ENCODE measurements around the gene VLDLR. TPM values are rescaled to one million over a fixed set of nuclear protein-coding genes. Genes with fewer than 3 reads are reported as not detected.

Gene VLDLR
- total and polyA plus RNA-seq, 2 of the 13 experiments (the other 11 are each of a cell fraction or from before 2014, with no cell fraction given), result 3.4 to 10.5 TPM

DNA sequence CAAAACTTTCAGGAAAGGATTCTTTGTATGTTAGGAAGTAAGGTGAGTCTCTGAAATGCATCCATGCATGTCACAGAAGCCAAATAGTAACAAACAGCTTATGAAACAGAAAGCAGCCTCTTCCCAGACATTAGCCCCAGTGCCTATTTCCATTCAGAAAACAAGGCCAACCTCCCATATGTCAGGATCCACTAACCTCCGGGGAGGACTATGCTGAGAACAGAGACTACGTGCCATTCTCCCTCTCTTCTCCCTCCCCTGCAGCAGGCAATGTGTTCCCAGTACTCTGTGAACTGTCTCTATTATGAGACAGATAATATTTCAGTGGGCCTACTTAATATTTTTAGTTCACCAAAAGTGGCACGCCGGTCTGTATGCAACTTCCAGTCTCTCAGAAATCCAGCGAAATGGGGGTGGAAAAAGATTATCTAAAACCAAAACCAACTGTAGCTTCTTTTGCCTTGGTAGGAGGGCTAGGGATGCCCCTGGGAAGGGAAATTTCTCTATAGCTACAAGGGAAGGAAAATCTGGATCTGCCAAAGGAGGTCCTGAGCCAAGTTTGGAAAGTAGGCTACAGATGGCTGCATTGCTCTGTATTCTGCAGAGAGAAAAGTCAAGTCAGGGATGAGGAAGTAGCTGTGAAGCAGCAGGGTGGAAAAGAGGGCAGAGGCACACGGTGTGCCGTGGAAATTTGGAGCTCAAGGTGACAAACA lies 42.0 kb downstream of the VLDLR start:
- FAIRE-seq, result no peak
- Histone ChIP-seq H3K9ac (ENCODE audit: insufficient read depth, low read depth, low read length) (no peak overlapping the region), H4K20me1 (ENCODE audit: insufficient read depth, low read length) (no peaks in the 10 kb centered on the region), H3K4me1 (ENCODE audit: insufficient read depth, low read length) (no peaks in the 10 kb centered on the region), H3K4me2 (ENCODE audit: low read depth, low read length) (no peak overlapping the region), H3K9me3 (ENCODE audit: low read length) (no peaks in the 10 kb centered on the region), H3K27me3 (ENCODE audit: control insufficient read depth in 1 of 2, insufficient read depth in 2 of 2, low read length in 2 of 2) (no peaks in the 10 kb centered on the region), H3K27ac (ENCODE audit: extremely low read length, insufficient read depth, low read length) (no peak overlapping the region), H3K79me2 (ENCODE audit: insufficient read depth, low read length) (no peaks in the 10 kb centered on the region), H3K4me3 (replicated peaks in 1 of 3; ENCODE audit: insufficient read depth in 1 of 3, low read depth in 2 of 3, low read length in 3 of 3) (no peak overlapping the region), H3K36me3 (replicated peaks in 1 of 2; ENCODE audit: control insufficient read depth in 1 of 2, insufficient read depth in 2 of 2, low read length in 2 of 2) (no peaks in the 10 kb centered on the region), H2AFZ (ENCODE audit: low read length) (no peak overlapping the region)
- CTCF ChIA-PET (ENCODE audit: low intra/inter-chr PET ratio, low total read pairs), result no interaction called here
- no peak for ATAC-seq
- no peak for DNase-seq (ENCODE audit: low spot score)
- BruUV-seq (replicated peaks), result no TSS peak
- TF ChIP-seq BRF2 (CRISPR knock-in tag; IDR thresholded peaks at IDR 0.05), result no peak
- TF ChIP-seq ZFP36L1 (CRISPR knock-in tag; IDR thresholded peaks at IDR 0.05), result no peak
- no peak for TF ChIP-seq POGZ (CRISPR knock-in tag; IDR thresholded peaks at IDR 0.05)
- no peak for TF ChIP-seq STAG1 (CRISPR knock-in tag; IDR thresholded peaks at IDR 0.05)
- TF ChIP-seq ZNF124 (CRISPR knock-in tag; IDR thresholded peaks at IDR 0.05), result no peak
- TF ChIP-seq ZNF768 (CRISPR knock-in tag; IDR thresholded peaks at IDR 0.05), result no peak
- TF ChIP-seq BRD4 (CRISPR knock-in tag; IDR thresholded peaks at IDR 0.05), result no peak
- intact Hi-C loops (cut with micrococcal nuclease; ENCODE audit: unreplicated experiment) (no loop called here), in situ Hi-C loops (cut with HindIII; ENCODE audit: extremely low pct_ligation_motif_present, low pct_unique_long_range_greater_than_20kb) (no loop called here)
- WGBS (ENCODE audit: low lambda C conversion rate), result 88% methylated on average over 7 of the region's 7 CpGs
- POLR2A ChIA-PET, result no interaction called here
